Stimulated activated CD4-positive, alpha-beta T cell treated with anti-CD3 and anti-CD28 coated beads, TNF-alpha, amount 100 ng/mL, for 4 hours (primary cell): ENCODE results near the gene ASIC4.

Experiments
- DNase-seq, 3 experiments: peaks; one replicate each; pipeline ENCODE4 v3.0.0-alpha.2; 2020; ENCODE audit warnings: low read depth in 3 of 3

The ASIC4 gene

GRCh38 chr2:219551441-219552381 is 37.4 kb downstream of the ASIC4 start:
- no peak for DNase-seq

DNA sequence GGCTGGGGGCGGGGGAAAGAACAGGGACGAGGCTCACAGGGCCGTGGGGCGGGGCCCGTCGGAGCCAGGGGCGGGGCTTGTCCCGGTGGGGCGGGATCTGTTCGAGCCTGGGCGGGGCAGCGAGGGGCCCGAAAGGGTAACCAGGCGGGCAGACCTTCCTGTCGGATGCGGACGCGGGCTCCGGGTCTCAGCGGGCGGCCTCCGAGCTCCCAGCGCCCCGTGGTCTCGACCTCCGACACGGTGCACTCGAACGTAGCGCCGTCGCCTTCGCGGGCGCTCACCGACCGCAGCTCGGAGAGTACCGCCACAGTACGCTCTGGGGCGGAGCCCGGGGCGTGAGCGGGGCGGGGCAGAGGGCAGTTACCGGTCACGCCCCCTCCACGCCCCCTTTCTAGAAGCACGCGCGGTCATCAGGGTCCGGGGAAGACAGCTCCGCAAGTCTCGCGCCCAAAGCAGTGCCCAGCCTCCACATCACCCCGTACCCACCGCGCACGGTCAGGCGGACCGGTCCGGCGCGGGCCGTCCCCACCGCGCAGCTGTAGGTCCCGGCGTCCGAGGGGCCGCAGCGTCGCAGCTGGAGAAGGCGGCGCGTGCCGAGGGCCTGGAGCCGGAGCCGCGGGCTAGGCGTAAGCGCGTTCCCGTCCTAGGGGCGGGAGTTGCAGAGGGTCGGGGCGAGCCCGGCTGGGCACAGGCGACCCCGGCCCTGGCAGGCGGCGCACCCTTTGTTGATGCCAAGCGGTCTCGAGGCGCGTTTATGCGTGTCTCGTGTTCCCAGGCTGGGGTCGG is 38.3 kb downstream of the ASIC4 start:
- peak; percentile 66 to 74 (median 70) for DNase-seq

- DNase-seq = no peak
Measured at GRCh38 chr2:219553168-219553417, 38.8 kb downstream of the ASIC4 start.

DNA sequence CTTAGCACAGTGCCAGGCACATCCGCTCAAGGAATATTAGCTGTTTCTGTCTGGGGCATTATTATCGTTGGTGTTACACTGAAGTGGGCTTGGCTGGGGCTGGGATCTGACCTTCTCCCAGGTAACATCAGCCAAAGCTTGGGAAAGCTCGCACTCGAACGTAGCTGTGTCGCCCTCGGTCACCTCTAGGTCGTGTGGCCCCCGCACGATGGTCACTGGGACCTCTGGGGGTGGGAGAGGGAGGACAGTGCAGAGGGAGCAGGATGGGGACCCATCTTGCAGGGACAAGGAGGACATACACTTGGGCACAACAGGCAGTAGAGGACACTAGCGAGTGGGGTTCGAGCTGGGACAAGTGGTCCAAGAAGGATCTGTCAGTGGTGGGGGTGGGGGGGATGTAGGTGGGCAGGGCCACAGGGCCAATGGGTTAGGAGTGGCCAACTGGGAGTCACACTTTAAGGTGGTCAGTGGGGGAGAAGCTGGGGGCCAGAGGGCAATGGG is 39.2 kb downstream of the ASIC4 start:
- DNase-seq = no peak

DNA sequence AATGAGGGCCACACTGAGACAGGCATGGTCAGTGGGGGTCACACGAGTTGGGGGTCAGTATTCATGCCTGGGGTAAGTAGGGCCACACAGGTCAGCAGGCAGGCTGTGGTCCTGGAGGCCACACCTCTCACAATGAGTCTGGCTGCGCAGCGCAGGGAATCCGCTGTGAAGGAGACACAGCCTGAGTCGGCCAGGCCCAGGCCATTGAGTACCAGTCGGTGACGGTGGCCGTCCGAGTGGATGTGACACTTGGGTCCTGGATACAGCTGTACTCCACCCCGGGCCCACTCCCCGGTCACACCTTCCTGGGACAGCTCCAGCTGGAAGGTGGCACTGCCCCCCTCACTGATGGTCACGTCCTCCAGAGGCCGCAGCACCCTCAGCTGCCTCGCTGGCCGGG is 40.1 kb downstream of the ASIC4 start:
- no peak for DNase-seq

DNA sequence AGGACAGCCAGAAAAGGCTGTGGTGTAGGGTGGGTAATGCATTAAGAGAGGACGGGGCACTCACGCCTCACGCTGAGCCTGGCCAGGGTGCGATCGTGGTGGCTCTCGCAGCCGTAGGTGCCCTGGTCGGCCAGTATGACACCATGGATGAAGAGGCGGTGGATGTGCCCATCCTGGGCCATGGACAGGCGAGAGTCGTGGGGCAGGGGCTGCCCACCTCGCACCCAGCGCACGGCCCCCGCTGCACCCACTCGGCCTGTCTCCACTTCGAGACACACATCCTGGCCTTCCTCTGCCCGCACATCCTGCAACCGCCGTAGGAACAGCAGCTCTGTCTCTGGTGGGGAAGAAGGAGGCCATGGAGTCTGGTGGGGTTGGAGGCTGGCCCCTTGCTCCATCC is 41.7 kb downstream of the ASIC4 start:
- no peak for DNase-seq

- DNase-seq = no peak
Measured at GRCh38 chr2:219556413-219556812, 42.1 kb downstream of the ASIC4 start.

DNA sequence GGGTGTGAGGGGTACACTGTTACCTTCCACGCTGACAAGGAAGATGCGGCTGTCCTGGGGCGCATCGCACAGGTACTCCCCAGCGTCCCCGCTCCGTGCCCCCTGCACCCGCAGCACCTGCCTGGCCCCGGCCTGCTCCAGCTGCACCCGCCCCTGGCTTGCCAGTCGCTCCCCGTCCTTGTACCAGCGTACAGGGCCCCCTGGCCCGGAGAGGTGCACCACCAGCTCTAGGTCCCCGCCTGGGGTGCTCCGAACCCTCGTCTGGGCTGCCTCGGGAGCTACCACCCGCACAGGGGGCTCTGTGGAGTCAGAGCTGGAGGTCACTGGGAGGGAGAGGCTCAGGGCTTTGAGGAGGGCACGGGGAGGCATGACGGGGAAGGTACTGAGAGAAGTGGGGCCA is 43.0 kb downstream of the ASIC4 start:
- no peak for DNase-seq

DNA sequence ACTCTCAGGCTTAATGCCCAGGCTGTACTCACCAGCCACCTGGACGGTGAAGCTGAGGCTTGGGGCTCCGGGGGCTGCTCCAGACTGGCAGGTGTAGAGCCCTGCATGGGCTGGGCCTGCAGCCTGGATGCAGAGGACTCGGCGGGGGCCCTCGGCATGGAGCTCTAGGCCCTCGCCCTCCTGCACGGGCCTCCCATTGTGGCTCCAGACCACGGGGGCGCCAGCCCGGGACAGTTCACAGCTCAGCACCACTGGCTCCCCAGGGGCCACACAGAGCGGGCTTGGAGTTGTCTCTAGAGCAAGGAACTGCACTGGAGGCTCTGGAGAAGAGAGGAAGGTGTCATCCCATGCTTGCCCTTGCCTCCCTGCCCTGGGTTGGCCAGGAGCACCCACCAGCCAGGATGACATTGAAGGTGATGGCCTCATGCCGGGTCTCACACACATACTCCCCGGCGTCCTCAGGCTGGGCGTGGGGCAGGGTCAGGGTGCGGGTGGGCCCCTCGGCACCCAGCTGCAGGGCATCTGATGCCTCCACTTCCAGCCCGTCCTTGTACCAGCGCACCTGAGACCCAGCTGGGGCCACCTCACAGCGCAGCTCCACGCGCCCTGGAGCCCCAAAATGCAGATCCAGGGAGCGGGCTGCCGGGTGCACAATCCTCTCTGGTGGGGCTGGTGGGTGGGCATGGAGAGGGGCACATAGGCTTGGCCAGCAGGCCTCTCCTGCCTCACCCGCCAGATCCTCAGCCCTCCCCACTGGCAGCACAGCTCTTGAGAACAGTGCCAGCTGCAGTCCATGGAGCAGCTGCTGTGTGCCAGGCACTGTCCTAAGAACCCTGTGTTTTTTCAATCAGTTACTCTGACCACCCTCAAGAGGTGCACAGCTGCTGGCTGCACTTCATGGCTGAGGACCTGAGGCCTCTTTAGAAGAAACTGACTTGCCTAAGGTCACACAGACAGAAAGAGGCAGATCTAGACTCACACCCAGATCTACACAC is 43.8 kb downstream of the ASIC4 start:
- no peak for DNase-seq

DNA sequence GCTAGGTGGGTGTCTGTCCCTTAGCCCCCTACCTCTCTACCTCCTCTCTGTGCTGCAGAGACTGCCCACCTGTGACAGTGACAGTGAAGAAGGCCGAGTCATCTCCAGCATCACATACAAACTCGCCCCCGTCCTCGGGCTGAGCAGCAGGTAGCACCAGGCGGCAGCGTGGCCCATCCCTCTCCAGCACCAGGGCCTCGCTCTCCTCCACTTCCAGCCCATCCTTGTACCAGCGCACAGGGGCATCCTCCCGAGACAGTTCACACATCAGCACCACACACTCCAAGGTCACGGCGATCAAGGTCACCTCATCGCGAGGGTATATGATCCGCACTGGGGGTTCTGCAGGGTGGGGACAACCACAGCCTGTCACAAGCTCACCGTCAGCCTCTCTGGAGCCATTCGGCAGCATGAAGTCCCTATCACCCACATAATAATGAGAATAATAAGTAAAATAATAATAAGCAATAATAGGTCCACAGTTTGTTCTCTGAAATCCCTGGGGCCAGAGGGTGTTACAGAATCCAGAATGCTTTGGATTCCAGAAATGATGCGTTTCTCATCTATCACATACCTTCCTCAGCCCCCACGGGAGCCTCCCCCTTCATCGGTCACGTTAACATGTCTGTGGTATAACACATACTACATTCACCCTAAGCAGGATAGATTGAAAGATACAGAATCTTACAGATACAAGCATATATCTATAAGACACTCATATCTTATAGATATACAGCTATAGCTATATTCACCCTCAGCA is 45.1 kb downstream of the ASIC4 start:
- DNase-seq = no peak

DNA sequence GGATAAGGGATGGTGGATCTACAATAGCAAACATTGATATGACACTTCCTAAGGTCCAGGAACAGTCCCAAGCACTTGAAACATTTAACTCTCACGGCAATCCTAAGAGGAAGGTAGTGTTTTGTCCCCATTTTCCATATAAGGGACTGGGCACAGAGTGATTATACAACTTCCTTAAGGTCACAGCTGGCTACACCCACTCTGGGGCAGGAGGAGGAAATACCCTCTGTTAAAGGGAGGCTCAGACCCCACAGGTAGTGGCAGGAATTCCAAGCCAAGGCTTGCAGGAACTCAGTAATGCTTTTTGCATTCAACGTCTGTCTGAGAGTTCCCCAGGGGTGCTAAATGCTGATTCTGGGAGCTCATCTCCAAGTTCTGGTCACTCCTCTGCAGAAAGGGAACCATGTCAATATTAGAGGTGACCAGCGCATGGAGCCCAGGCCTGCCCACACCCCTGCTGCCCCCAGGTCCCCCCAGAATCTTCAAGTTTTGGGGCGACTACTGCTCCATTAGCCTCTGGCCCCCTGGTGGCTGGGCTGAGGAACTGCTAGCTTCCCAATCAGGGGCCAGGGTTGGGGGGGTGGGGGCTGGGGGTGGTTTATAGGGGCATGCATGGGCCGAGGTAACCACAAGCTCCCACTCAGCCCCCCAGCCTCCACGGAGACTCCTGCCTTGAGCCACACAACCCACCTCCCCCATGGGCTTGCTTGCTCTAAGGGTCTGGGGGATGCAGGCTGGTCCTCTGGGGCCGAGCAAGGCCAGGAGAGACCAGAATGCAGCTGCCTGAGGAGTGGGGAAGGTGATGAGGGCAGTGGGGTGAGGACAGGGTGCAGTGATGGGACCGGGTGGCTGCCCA is 46.0 kb downstream of the ASIC4 start:
- DNase-seq = no peak

DNA sequence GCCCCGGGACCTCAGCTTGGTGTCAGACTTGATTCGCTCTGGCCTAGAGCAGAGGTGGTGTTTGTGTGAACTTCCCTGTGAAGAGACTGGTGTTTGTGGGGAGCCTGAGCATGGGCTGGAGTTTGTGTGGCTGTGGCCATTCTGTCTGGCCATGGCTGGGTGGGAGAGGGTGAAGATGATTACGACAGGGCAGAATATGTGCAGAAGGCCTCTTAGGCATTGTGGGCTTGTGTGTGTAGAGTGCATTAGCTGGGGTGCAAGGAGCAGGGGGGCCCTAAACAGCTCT is 46.6 kb downstream of the ASIC4 start:
- DNase-seq = no peak

GRCh38 chr2:219561179-219562048 is 47.1 kb downstream of the ASIC4 start:
- DNase-seq = no peak

DNA sequence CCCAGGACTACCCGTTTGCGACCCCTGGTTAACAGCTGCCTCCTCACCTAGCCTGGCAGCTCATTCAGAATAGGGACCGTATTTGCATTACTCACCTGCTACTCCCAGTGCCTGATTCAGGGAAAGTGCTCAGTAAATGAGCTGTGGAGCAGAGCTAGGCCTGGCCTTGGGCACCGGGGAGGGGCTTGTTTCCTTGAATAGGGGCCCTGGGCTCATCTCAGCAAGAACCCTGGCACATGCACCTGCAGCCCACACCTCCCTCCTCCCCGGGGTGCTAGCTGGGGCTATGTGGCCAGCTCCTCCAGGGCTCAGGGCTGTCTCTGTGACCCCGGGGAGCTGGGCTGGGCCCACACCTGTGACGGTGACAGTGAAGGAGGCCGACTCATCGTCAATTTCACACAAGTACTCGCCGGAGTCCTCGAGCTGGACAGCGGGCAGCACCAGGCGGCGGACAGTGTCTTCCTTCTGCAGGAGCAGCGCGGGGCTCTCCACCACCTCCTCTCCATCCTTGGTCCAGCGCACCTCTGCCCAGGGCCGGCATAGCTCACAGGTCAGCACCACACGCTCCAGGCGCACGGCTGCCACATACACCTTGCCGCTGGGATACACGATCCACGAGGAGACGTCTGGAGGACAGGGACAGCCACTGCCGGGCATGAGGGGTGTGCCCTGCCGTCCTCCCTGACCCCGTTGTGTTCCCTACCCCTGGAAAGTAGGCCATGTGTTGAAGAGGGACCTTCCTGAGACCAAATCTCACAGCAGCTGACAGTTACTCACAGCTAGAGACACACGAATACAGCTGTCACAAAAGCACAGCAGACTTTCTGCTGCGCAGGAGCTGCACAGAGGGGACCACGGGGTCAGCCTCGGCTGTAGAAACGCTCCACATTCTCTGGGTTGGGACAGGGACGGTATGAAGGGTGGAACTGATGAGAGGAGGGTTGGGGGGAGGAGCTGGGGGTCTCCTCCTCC is 48.1 kb downstream of the ASIC4 start:
- no peak for DNase-seq

GRCh38 chr2:219563271-219563928 is 49.1 kb downstream of the ASIC4 start:
- no peak for DNase-seq

DNA sequence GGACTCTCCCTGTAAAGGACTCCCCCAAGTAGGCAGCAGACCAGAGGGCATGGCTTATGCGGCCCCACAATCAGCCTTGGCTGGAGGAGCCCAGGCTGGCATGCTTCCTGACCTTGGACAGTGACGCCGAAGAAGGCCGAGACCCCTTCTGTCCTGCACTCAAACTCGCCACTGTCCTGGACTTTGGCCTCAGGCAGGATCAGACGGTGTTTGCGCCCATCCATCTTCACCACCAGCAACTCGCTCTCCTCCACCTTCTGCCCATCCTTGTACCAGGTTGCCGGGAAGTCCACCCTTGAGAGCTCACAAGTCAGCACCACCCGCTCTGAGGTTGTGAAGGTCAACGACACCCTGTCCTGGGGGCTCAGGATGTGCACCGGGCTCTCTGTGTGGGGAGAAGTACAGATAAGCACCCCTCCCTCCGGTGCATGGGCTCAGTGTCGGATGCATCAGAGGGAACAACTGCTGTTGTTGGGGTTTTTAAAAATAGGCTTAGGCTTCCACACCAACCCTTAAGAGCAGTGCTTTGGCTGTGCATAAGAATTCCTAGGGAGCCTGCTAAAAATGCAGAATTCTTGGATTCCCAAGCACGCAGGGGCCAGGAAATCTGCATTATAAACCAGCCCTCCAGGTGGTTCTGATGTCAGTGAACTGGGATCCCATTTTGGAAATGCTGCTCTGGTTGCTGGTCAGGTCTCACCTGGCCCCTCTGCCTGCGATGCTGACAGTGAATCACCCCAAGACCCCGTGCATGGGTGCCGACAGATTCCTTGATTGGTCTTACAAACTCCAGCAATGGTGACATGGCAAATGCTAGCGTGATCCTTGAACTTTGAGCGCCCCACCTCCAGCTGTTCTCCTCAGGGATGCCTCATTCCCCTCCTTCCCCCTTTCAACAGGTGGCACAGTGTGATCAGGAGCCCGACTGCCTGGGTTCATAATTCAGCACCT is 51.1 kb downstream of the ASIC4 start:
- no peak for DNase-seq
